Mucosa of rectum (tissue), 2 donors: Measurements from ENCODE around the gene SERPINB8.

Experiments
- H3K27ac ChIP-seq, 2 donors: one replicate each; pipeline ENCODE4 v1.7.0; 2013; ENCODE audit warnings: inconsistent platforms in 2 of 2, low read depth in 2 of 2, low read length in 2 of 2
- H3K27me3 ChIP-seq, 2 donors: one replicate each; pipeline ENCODE4 v1.7.0; 2013; ENCODE audit warnings: low read length in 2 of 2; ENCODE audit not compliant: control insufficient read depth in 2 of 2, insufficient read depth in 2 of 2
- H3K36me3 ChIP-seq, 2 donors: one replicate each; pipeline ENCODE4 v1.7.0; 2013; ENCODE audit warnings: low read length in 2 of 2; ENCODE audit not compliant: control insufficient read depth in 2 of 2, insufficient read depth in 2 of 2
- H3K4me1 ChIP-seq, 2 donors: one replicate each; pipeline ENCODE4 v1.7.0; 2013; ENCODE audit warnings: low read length in 2 of 2, mild to moderate bottlenecking in 1 of 2; ENCODE audit not compliant: control insufficient read depth in 2 of 2, insufficient read depth in 2 of 2
- H3K4me3 ChIP-seq, 2 donors: one replicate each; pipeline ENCODE4 v1.7.0; 2013; ENCODE audit warnings: low read length in 2 of 2
- H3K9ac ChIP-seq, 2 donors: one replicate each; pipeline ENCODE4 v1.7.0; 2013; ENCODE audit warnings: low read length in 2 of 2, low read depth in 1 of 2, mild to moderate bottlenecking in 1 of 2
- H3K9me3 ChIP-seq, 2 donors: one replicate each; pipeline ENCODE4 v1.7.0; 2013; ENCODE audit warnings: low read length in 2 of 2; ENCODE audit not compliant: control insufficient read depth in 2 of 2
- donor health status: healthy.
- donor health status: Normal muscosa, but diverticular disease.

SERPINB8 gene

DNA sequence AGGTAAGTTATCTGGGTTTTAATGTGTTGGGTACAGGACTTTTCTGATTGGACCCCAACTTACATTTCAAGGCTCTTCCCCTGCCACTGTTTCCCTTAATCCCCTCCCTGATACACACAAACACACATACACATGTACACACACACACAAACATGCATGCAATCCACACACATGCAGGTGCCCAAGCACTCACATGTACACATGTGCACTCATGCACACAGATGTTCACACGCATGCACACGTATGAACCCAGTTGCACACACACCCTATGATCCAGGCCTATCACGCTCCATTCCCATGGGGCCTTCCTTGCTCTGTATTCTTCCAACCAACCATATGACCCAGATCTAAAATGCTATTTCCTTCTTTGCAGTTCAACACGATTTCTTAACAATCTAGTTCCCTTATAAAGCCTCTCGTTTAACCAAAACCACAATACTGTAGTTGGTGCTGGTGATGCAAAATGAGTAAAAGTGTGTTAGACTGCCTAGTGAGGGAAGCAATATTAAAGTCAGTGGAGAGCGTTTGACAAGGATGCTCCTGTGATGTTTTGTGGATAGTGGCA lies 11.1 kb downstream of the SERPINB8 start:
- no peak overlapping the region for H3K27ac ChIP-seq
- no peak overlapping the region for H3K4me3 ChIP-seq
- no peak overlapping the region for H3K9ac ChIP-seq
- H3K4me1 ChIP-seq, result peaks cover 2 to 4% of the 10 kb centered on the region in 2 donors
- H3K36me3 ChIP-seq, result peaks cover 15 to 24% of the 10 kb centered on the region in 2 donors
- no peaks in the 10 kb centered on the region for H3K27me3 ChIP-seq
- no peaks in the 10 kb centered on the region for H3K9me3 ChIP-seq

DNA sequence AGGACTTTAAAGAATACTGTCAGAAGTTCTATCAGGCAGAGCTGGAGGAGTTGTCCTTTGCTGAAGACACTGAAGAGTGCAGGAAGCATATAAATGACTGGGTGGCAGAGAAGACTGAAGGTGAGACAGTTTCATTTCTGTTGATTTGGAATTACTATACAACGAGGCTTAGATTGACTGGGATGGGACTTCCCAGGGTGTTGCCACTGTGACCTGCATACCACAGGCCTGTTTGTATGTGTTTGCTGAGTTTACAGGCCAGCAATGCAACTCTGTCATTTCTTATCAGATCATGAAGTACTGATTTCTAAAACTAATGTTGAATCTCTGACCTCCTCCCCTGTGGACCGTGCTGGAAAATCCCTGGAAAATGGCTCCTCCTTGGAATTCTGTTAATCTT lies 11.8 kb downstream of the SERPINB8 start:
- H3K9me3 ChIP-seq, result no peaks in the 10 kb centered on the region
- peaks cover 2 to 4% of the 10 kb centered on the region in 2 donors for H3K4me1 ChIP-seq
- no peak overlapping the region for H3K9ac ChIP-seq
- H3K36me3 ChIP-seq, result peaks cover 15 to 26% of the 10 kb centered on the region in 2 donors
- no peak overlapping the region for H3K27ac ChIP-seq
- H3K4me3 ChIP-seq, result no peak overlapping the region
- no peaks in the 10 kb centered on the region for H3K27me3 ChIP-seq

DNA sequence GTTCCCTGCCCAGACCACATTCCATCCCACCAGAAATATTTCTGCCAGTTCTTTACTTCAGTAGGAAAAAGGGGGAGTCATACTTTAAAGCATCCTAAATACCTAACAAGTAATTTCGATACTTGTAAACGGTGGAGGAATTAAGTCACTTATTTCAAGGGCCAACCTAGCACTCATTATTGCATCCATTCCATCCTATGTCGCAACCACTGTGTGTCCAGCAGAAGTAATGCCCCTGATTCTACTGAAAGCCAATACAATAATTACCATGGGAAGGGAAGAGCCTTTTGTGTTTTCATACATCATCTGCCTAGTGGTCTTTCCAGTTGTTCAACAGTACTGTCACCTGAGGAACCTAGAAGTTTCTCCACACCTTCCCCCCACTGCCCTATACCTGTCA lies 12.5 kb downstream of the SERPINB8 start:
- no peak overlapping the region for H3K27ac ChIP-seq
- peaks cover 21 to 28% of the 10 kb centered on the region in 2 donors for H3K36me3 ChIP-seq

DNA sequence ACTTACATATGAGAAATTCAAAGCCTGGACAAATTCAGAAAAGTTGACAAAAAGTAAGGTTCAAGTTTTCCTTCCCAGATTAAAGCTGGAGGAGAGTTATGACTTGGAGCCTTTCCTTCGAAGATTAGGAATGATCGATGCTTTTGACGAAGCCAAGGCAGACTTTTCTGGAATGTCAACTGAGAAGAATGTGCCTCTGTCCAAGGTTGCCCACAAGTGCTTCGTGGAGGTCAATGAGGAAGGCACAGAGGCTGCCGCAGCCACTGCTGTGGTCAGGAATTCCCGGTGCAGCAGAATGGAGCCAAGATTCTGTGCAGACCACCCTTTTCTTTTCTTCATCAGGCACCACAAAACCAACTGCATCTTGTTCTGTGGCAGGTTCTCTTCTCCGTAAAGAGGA lies 17.0 kb downstream of the SERPINB8 start:
- H3K27me3 ChIP-seq, result no peaks in the 10 kb centered on the region
- H3K27ac ChIP-seq, result no peak overlapping the region
- H3K4me1 ChIP-seq, result no peaks in the 10 kb centered on the region
- peaks cover 13 to 21% of the 10 kb centered on the region in 2 donors for H3K36me3 ChIP-seq
- H3K4me3 ChIP-seq, result no peak overlapping the region
- no peaks in the 10 kb centered on the region for H3K9me3 ChIP-seq
- H3K9ac ChIP-seq, result no peak overlapping the region

More for the DNA sequence above, 12.5 kb downstream of the SERPINB8 start:
- Histone ChIP-seq H3K4me3 (no peak overlapping the region), H3K4me1 (peaks cover 2 to 4% of the 10 kb centered on the region in 2 donors), H3K27me3 (no peaks in the 10 kb centered on the region), H3K9ac (no peak overlapping the region), H3K9me3 (no peaks in the 10 kb centered on the region)

DNA sequence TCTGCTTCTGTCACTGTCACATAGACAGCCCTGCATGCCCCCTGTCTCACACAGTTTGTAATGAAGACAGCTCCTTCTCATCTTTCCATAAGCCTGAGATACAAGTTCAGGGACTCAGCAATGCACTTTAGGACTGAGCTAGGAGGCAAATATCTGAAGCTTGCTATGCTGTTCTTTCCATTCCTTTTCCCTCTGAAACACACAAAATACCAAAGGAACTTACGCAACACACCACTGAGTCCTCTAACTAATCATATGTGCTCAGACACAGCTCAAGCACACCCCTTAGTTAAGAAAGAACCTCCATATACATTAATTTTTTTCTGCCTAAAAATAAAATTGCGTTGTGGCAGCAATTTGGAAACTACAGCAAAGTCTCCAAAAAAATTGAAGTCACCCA lies 17.9 kb downstream of the SERPINB8 start:
- H3K27me3 ChIP-seq, result no peaks in the 10 kb centered on the region
- H3K4me3 ChIP-seq, result no peak overlapping the region
- peaks cover 11 to 15% of the 10 kb centered on the region in 2 donors for H3K36me3 ChIP-seq
- no peak overlapping the region for H3K27ac ChIP-seq
- no peaks in the 10 kb centered on the region for H3K9me3 ChIP-seq
- H3K9ac ChIP-seq, result no peak overlapping the region
- H3K4me1 ChIP-seq, result no peaks in the 10 kb centered on the region

DNA sequence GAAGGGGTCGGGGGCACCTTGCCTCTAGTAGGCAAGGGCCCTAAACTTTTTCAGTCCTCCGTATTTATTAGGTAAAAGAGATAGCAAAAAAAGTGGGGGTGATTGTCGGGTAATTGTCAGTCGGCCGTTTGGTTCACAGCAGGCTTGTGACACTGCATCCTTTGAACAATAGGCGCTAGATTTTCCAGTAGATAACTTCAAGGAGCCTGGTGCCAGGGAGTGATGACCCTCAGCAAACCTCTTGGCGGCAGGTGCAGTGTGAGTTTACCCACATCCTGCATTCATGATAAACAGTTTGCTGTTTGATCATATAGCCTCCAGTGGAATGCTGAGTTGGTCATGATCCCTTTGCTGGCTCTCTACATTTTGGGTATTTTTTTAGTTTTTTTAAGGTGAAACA lies 22.9 kb downstream of the SERPINB8 start:
- Histone ChIP-seq H3K4me3 (no peak overlapping the region), H3K9me3 (peaks cover 0 to 2% of the 10 kb centered on the region in 2 donors), H3K36me3 (peaks cover 0 to under 1% of the 10 kb centered on the region in 2 donors), H3K4me1 (no peaks in the 10 kb centered on the region), H3K27ac (no peak overlapping the region), H3K27me3 (no peaks in the 10 kb centered on the region), H3K9ac (no peak overlapping the region)

DNA sequence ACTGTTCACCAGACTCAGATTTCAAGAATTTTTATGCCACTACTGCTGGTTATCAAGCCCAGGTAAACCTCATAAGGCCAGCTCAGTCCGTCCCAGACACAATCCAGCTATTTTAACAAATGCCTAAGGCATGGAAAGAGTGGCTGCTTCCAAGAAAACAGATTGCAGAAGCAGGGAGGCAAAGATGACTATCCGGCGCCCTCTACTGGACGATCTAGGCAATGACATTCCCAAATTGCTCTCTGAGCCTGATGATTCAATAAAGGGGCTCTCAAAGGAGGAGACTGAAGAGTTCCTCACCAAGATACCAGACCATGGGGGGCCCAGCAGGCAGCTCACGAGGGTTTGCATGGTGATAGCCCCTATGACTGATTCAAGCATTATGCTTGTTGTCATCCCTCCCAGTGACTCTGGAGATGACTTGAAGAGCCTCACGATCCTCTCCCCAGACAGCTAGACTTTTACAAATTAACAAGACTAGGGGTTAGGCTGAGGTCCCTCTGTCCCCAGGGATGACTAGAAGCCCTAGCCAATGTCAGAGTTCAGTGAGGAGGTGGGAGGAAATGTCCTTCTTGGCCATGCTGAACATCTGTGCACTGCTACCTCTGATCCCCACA lies 25.0 kb downstream of the SERPINB8 start:
- H3K27me3 ChIP-seq, result no peaks in the 10 kb centered on the region
- H3K9me3 ChIP-seq, result peaks cover 0 to 2% of the 10 kb centered on the region in 2 donors
- H3K4me3 ChIP-seq, result no peak overlapping the region
- H3K27ac ChIP-seq, result no peak overlapping the region
- no peak overlapping the region for H3K9ac ChIP-seq
- no peaks in the 10 kb centered on the region for H3K4me1 ChIP-seq
- no peaks in the 10 kb centered on the region for H3K36me3 ChIP-seq

DNA sequence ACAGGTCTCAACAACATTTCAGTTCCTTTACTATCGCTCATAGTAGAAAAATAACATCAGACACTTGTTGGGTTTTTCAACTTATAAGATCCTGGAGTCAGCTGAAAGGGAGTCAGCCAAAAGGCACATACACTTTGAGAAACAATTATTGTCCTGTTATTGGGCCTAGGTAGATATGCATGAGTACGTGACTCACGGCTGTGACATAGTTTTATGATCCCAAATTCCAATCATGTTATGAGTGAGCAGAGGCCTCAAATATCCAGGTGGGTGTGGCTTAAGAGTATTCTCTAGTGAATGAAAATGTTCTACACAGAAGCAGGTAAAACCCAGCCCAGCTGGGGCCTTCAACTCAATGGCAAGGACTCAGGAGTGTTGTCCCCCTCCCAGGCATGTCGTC lies 27.2 kb downstream of the SERPINB8 start:
- H3K36me3 ChIP-seq, result no peaks in the 10 kb centered on the region
- peaks cover 0 to 2% of the 10 kb centered on the region in 2 donors for H3K9me3 ChIP-seq
- no peaks in the 10 kb centered on the region for H3K27me3 ChIP-seq
- H3K9ac ChIP-seq, result no peak overlapping the region
- no peaks in the 10 kb centered on the region for H3K4me1 ChIP-seq
- H3K4me3 ChIP-seq, result no peak overlapping the region
- no peak overlapping the region for H3K27ac ChIP-seq

DNA sequence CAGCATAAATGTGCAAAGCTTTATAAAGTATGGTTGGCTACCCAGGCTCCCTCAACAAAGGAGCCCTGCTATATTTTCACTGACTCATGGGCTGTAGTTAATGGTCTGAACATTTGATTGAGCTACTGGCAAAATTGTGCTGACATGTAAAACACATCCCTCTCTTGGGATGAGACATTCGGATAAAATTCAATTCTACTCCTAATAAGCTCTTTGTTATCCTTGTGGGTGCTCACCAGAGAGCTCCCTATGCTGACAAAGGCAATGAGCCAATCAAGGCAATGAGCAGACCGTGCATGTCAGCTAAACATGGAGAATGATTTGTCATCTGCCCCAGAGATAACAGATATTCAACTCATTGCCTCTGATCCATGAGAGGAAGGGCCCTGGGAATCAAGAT lies 27.7 kb downstream of the SERPINB8 start:
- no peak overlapping the region for H3K4me3 ChIP-seq
- H3K4me1 ChIP-seq, result no peaks in the 10 kb centered on the region
- no peaks in the 10 kb centered on the region for H3K36me3 ChIP-seq
- no peaks in the 10 kb centered on the region for H3K27me3 ChIP-seq
- no peak overlapping the region for H3K27ac ChIP-seq
- no peak overlapping the region for H3K9ac ChIP-seq
- peaks cover 0 to 2% of the 10 kb centered on the region in 2 donors for H3K9me3 ChIP-seq

DNA sequence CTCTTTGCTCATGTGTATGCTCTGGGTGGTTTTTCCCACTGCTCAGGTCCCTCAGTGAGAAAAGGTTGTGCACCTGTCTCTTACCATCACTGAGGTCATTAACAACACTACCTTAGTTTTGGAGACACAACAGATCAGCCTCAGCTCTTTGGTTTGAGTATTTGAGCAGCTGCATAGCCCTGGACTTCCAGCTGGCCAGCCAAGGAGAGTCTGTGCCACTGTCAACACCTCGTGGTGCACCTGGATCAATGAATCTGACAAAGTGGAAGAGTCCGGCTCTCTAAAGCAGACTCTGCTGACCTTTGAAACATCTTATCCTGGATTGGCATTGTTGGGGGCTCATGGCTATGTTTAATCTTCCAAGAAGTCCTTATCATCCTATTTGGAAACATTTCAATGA lies 30.0 kb downstream of the SERPINB8 start:
- Histone ChIP-seq H3K9me3 (peaks cover 0 to 2% of the 10 kb centered on the region in 2 donors), H3K36me3 (no peaks in the 10 kb centered on the region), H3K27ac (no peak overlapping the region), H3K27me3 (no peaks in the 10 kb centered on the region), H3K4me1 (no peaks in the 10 kb centered on the region), H3K9ac (no peak overlapping the region), H3K4me3 (no peak overlapping the region)
